Fibroblast of pulmonary artery (primary cell): ENCODE results near the gene TRIM28.

Experiments used
- DNase-seq: peaks from one replicate; pipeline ENCODE4 v3.0.0-alpha.2; 2010; ENCODE audit warnings: low read depth
- H3K4me3 ChIP-seq: replicated peaks from 2 replicates; pipeline ENCODE4 v1.5.1; 2011; ENCODE audit warnings: low read depth, mild to moderate bottlenecking, control low read depth, low read length, moderate library complexity
- TF ChIP-seq, protein P1 (sequence below): IDR thresholded peaks from 2 replicates; pipeline ENCODE4 v1.5.1; 2011; ENCODE audit warnings: mild to moderate bottlenecking, control low read depth, low read length, inconsistent platforms; ENCODE audit errors: missing control alignments

The TRIM28 gene

DNA sequence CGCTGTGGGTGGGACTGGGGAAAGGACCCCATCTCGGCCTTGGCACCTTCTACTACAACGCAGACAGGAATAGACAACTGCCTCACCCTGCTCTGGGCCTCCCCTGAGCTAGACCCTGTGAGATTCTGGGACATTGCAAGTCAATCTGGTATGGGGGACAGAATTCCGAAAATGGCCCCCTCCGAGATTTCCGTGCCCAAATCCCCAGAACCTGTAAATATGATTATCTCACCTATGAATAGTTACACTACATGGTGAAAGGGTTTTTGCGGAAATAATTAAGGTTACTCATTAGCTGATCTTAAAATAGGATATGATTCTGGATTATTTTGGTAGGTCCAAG, 23.6 kb upstream of the TRIM28 start:
- DNase-seq = no peak
- TF ChIP-seq, protein P1, sequence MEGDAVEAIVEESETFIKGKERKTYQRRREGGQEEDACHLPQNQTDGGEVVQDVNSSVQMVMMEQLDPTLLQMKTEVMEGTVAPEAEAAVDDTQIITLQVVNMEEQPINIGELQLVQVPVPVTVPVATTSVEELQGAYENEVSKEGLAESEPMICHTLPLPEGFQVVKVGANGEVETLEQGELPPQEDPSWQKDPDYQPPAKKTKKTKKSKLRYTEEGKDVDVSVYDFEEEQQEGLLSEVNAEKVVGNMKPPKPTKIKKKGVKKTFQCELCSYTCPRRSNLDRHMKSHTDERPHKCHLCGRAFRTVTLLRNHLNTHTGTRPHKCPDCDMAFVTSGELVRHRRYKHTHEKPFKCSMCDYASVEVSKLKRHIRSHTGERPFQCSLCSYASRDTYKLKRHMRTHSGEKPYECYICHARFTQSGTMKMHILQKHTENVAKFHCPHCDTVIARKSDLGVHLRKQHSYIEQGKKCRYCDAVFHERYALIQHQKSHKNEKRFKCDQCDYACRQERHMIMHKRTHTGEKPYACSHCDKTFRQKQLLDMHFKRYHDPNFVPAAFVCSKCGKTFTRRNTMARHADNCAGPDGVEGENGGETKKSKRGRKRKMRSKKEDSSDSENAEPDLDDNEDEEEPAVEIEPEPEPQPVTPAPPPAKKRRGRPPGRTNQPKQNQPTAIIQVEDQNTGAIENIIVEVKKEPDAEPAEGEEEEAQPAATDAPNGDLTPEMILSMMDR = no peak
- H3K4me3 ChIP-seq = peak overlapping the region; percentile 71

DNA sequence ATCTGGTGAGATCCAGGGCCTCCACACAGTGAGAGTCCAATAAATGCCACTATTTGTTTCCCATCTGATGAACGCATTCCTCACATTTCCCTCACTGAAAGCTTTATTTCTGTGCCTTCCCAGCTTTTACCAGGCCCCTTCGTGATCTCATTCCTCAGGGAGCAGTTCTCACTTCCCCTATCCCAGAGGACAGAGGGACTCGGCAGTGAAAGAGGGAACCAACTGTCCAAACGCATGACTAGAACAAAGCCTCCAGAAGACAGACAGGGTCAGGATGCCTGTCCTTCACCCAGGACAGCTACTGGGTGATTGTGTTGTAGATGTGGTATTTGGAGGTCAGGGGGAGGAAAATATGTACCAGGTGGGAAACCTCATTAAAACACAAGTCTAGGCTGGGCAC, 22.2 kb upstream of the TRIM28 start:
- DNase-seq = no peak
- TF ChIP-seq, protein P1 = no peak
- no peak overlapping the region for H3K4me3 ChIP-seq

DNA sequence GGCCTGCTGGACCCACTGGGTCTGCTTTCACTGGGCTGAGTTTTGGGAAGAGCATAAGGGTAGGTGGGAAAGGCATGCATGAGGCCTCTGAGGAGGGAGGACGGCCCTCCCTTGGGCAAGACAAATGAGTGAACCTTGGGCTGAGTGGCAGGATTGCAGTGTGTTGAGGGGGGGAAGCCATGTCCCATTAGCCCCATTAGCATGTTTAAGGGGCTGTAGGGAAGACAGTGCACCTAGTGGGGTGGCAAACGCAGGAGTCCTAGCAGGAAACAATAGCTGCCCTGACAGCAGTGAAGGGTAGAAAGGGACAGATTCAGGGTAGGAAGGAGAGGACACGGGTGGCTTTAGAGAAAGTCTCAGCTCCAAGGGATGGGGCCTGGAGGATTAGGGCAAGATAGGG, 21.2 kb upstream of the TRIM28 start:
- no peak for DNase-seq
- TF ChIP-seq, protein P1 = no peak
- H3K4me3 ChIP-seq = no peak overlapping the region

DNA sequence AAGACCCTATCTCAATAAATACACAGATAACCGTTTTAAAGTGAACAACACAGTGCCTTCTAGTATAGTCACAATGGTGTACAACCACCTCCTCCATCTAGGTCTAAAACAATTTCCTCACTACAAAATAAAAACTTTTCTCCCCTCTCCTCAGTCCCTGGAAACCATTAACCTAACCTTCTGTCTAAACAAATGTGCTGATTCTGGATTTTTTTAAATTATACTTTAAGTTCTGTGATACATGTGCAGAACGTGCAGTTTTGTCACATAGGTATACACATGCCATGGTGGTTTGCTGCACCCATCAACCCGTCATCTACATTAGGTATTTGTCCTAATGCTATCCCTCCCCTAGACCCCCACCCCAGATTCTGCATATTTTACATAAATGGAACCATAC, 14.5 kb upstream of the TRIM28 start:
- DNase-seq = no peak
- TF ChIP-seq, protein P1 = no peak
- no peak overlapping the region for H3K4me3 ChIP-seq

DNA sequence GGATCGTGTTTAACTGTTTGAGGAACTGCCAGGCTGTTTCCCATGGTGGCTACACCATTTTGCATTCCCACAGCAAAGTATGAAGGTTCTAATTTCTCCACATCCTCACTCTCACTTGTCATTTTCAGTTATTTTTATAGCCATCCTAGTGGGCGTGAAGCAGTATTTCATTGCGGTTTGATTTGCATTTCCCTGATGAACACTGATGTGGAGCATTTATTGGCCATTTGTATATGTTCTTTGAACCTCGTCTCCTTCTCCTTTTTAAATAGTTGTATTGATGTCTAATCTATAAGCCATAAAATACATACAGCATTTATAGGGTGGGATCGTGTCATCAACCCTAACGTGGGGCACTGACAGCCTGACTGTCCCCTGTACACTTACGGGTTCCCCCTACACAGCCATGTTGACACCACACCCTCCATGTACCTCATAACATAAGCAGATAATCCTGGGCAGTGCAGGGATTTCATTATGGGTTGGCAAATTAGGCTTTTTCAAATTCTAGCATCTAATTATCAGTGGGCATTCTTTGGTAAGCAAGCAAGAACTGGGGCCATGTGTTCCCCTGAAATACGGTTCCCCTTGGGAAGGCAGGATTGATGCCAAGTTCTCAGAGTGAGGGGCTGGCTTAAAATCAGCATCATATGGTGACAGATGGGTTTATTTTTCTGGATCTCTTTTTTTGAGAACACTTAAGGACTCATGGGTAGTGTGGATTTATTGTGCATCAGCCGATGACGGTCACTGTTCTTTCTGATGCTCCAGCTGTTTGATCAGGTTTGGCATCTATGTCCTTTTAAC, 12.6 kb upstream of the TRIM28 start:
- H3K4me3 ChIP-seq = no peak overlapping the region
- TF ChIP-seq, protein P1 = no peak
- DNase-seq = no peak

DNA sequence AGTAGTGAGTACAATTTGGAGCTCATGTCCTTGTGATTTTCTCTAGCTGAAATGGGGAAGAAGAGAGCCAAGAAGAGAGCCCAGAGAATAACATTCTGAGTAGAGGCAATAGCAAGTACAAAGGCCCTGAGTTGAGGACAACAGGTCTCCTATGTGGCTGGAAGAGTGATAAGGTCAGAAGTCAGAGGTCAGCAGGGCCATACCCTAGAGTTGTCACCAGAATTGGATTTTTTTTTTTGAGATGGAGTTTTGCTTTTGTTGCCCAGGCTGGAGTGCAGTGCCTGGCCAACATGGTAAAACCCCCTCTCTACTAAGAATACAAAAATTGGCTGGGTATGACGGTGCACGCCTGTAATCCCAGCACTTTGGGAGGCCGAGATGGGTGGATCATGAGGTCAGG, 8.0 kb upstream of the TRIM28 start:
- no peak for DNase-seq
- no peak overlapping the region for H3K4me3 ChIP-seq
- TF ChIP-seq, protein P1 = no peak
